GM13977 (cell line): Measurements from ENCODE around the gene HS6ST3.

Source experiments
- DNase-seq: peaks from one replicate; pipeline ENCODE4 v3.0.0; 2012; ENCODE audit warnings: low spot score
- CTCF ChIP-seq: IDR thresholded peaks from 2 replicates; pipeline ENCODE4 v1.5.1; 2012; ENCODE audit warnings: mild to moderate bottlenecking, control low read depth; ENCODE audit not compliant: insufficient read depth; ENCODE audit errors: extremely low read depth, missing control alignments
- in situ Hi-C: fragments of 300-500 bp; cut with MboI; formaldehyde crosslinking; loops from one replicate; pipeline ENCODE4 v1.12.0; 2022; ENCODE audit warnings: low sequenced_read_pairs, low pct_unique_long_range_greater_than_20kb, mixed read lengths, inconsistent platforms; ENCODE audit not compliant: unreplicated experiment

HS6ST3 gene

DNA sequence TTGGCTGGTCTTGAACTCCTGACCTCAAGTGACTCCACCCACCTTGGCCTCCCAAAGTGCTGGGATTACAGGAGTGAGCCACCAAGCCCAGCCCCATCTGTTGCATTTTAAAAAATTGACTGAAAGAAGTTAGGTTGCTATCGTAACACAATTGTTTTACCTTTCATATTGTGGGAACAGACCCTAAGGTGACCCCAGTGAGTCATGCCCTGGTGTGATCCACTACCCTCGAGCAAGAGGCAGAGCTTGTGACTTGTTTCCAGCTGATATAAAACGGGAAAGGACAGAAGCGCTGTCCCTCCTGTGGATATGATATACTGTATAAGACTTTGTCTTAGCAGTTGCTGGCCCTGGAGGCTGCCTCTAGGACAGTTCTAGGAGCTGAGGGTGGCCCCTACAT, 308.6 kb downstream of the HS6ST3 start:
- in situ Hi-C loops = no loop called here
- no peak for DNase-seq
- no peak for TF ChIP-seq CTCF

- DNase-seq = no peak
- no peak for TF ChIP-seq CTCF
- in situ Hi-C loops = no loop called here
Measured at GRCh38 chr13:96403241-96403640, 313.3 kb downstream of the HS6ST3 start.

GRCh38 chr13:96403651-96404050, 313.7 kb downstream of the HS6ST3 start:
- in situ Hi-C loops = no loop called here
- no peak for TF ChIP-seq CTCF
- no peak for DNase-seq

DNA sequence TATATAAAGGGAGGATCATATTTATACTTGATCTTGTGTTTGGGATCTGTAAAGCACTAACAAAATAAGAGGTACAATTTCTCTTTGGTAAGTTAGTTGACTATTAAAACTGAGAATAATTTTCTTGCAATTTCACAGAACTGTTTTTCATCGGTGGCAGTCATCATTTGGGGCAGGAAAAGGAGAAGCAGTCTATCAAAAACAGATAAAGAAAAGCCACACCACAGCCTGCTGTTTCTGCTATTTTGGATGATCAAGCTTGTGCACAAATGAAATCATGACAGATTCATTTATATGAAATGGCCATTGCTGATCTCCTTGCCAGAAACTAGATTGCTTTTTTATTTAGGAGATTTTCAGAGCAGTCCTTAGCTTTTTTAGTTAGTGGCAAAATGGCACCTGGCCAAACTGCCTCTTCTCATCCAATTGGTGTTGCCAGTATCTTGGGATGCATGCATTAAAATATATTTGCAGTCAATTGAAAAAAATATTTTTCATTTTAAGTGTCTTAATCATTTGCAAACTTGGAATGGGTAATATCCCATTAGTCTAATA, 326.0 kb downstream of the HS6ST3 start:
- TF ChIP-seq CTCF = no peak
- no peak for DNase-seq
- in situ Hi-C loops = no loop called here

GRCh38 chr13:96417939-96418685, 328.2 kb downstream of the HS6ST3 start:
- in situ Hi-C loops = no loop called here
- TF ChIP-seq CTCF = no peak

GRCh38 chr13:96421314-96421713, 331.4 kb downstream of the HS6ST3 start:
- in situ Hi-C loops = no loop called here

More at GRCh38 chr13:96417939-96418685, 328.2 kb downstream of the HS6ST3 start:
- no peak for DNase-seq

More at GRCh38 chr13:96421314-96421713, 331.4 kb downstream of the HS6ST3 start:
- TF ChIP-seq CTCF = no peak
- no peak for DNase-seq
